ENCODE data around the gene TRIM71. TPM values are rescaled to one million over a fixed set of nuclear protein-coding genes. Genes with fewer than 3 reads are reported as not detected.

TRIM71 gene
- total RNA-seq, 1 donor from 2014 or later = 17.2 TPM

GRCh38 chr3:32886296-32886695, 68.5 kb downstream of the TRIM71 start:
- no peak overlapping the region for H3K4me3 Mint-ChIP-seq (ENCODE audit: unreplicated experiment)
- Histone ChIP-seq H3K4me1 (ENCODE audit: insufficient read depth, low read length) (no peaks in the 10 kb centered on the region), H3K9me3 (ENCODE audit: insufficient read depth, low read depth, low read length) (no peaks in the 10 kb centered on the region), H3K79me2 (ENCODE audit: insufficient read depth, low read length) (no peaks in the 10 kb centered on the region), H3K27me3 (ENCODE audit: insufficient read depth, low read length) (no peaks in the 10 kb centered on the region), H2AFZ (ENCODE audit: low read depth, low read length) (no peak overlapping the region), H3K4me3 (ENCODE audit: insufficient read depth, low read depth, low read length) (no peak overlapping the region), H3K4me2 (ENCODE audit: low read length) (no peak overlapping the region), H4K20me1 (ENCODE audit: insufficient read depth, low read length) (no peaks in the 10 kb centered on the region), H3K36me3 (ENCODE audit: insufficient read depth, low read length) (no peaks in the 10 kb centered on the region), H3K9ac (ENCODE audit: low read length) (no peak overlapping the region), H3K27ac (ENCODE audit: low read depth, low read length) (no peak overlapping the region)
- no peaks in the 10 kb centered on the region for H3K27me3 Mint-ChIP-seq (ENCODE audit: low read depth, unreplicated experiment)
- DNase-seq (ENCODE audit: low read depth) = no peak
- no peak for FAIRE-seq
- H3K4me1 Mint-ChIP-seq (ENCODE audit: low read depth, unreplicated experiment) = peaks cover 20% of the 10 kb centered on the region
- no peak for TF ChIP-seq EZH2 (IDR thresholded peaks at IDR 0.05; ENCODE audit: insufficient read depth, low read length)
- TF ChIP-seq CTCF (IDR thresholded peaks at IDR 0.05; ENCODE audit: insufficient read depth, low read depth, low read length) = no peak
- H3K9me3 Mint-ChIP-seq (ENCODE audit: unreplicated experiment) = no peaks in the 10 kb centered on the region
- H3K27ac Mint-ChIP-seq (ENCODE audit: unreplicated experiment) = no peak overlapping the region
- peaks cover 27% of the 10 kb centered on the region for H3K36me3 Mint-ChIP-seq (ENCODE audit: low read depth, unreplicated experiment)

GRCh38 chr3:32886911-32887310, 69.1 kb downstream of the TRIM71 start:
- no peak overlapping the region for H2AFZ ChIP-seq (ENCODE audit: low read depth, low read length)
- no peaks in the 10 kb centered on the region for H4K20me1 ChIP-seq (ENCODE audit: insufficient read depth, low read length)
- no peaks in the 10 kb centered on the region for H3K9me3 ChIP-seq (ENCODE audit: insufficient read depth, low read depth, low read length)
- H3K27me3 ChIP-seq (ENCODE audit: insufficient read depth, low read length) = no peaks in the 10 kb centered on the region
- no peak for TF ChIP-seq CTCF (IDR thresholded peaks at IDR 0.05; ENCODE audit: insufficient read depth, low read depth, low read length)
- no peak for TF ChIP-seq EZH2 (IDR thresholded peaks at IDR 0.05; ENCODE audit: insufficient read depth, low read length)
- H3K4me1 Mint-ChIP-seq (ENCODE audit: low read depth, unreplicated experiment) = peaks cover 20% of the 10 kb centered on the region
- no peaks in the 10 kb centered on the region for H3K9me3 Mint-ChIP-seq (ENCODE audit: unreplicated experiment)
- DNase-seq (ENCODE audit: low read depth) = no peak
- H3K4me2 ChIP-seq (ENCODE audit: low read length) = no peak overlapping the region
- FAIRE-seq = no peak
- no peak overlapping the region for H3K4me3 ChIP-seq (ENCODE audit: insufficient read depth, low read depth, low read length)
- H3K79me2 ChIP-seq (ENCODE audit: insufficient read depth, low read length) = no peaks in the 10 kb centered on the region
- H3K36me3 Mint-ChIP-seq (ENCODE audit: low read depth, unreplicated experiment) = peaks cover 32% of the 10 kb centered on the region
- no peaks in the 10 kb centered on the region for H3K27me3 Mint-ChIP-seq (ENCODE audit: low read depth, unreplicated experiment)
- H3K4me3 Mint-ChIP-seq (ENCODE audit: unreplicated experiment) = no peak overlapping the region
- H3K4me1 ChIP-seq (ENCODE audit: insufficient read depth, low read length) = no peaks in the 10 kb centered on the region
- H3K36me3 ChIP-seq (ENCODE audit: insufficient read depth, low read length) = no peaks in the 10 kb centered on the region
- no peak overlapping the region for H3K27ac Mint-ChIP-seq (ENCODE audit: unreplicated experiment)
- H3K27ac ChIP-seq (ENCODE audit: low read depth, low read length) = no peak overlapping the region
- no peak overlapping the region for H3K9ac ChIP-seq (ENCODE audit: low read length)

GRCh38 chr3:32888739-32889138, 70.9 kb downstream of the TRIM71 start:
- Histone ChIP-seq H3K9ac (ENCODE audit: low read length) (no peak overlapping the region), H3K4me3 (ENCODE audit: insufficient read depth, low read depth, low read length) (no peak overlapping the region), H2AFZ (ENCODE audit: low read depth, low read length) (no peak overlapping the region), H4K20me1 (ENCODE audit: insufficient read depth, low read length) (no peaks in the 10 kb centered on the region), H3K9me3 (ENCODE audit: insufficient read depth, low read depth, low read length) (no peaks in the 10 kb centered on the region), H3K4me2 (ENCODE audit: low read length) (no peak overlapping the region), H3K79me2 (ENCODE audit: insufficient read depth, low read length) (no peaks in the 10 kb centered on the region), H3K27me3 (ENCODE audit: insufficient read depth, low read length) (peaks cover 11% of the 10 kb centered on the region), H3K36me3 (ENCODE audit: insufficient read depth, low read length) (no peaks in the 10 kb centered on the region), H3K27ac (ENCODE audit: low read depth, low read length) (no peak overlapping the region), H3K4me1 (ENCODE audit: insufficient read depth, low read length) (no peaks in the 10 kb centered on the region)
- peaks cover 37% of the 10 kb centered on the region for H3K36me3 Mint-ChIP-seq (ENCODE audit: low read depth, unreplicated experiment)
- H3K9me3 Mint-ChIP-seq (ENCODE audit: unreplicated experiment) = no peaks in the 10 kb centered on the region
- FAIRE-seq = no peak
- no peak for TF ChIP-seq CTCF (IDR thresholded peaks at IDR 0.05; ENCODE audit: insufficient read depth, low read depth, low read length)
- H3K27ac Mint-ChIP-seq (ENCODE audit: unreplicated experiment) = no peak overlapping the region
- no peak overlapping the region for H3K4me3 Mint-ChIP-seq (ENCODE audit: unreplicated experiment)
- peaks cover 20% of the 10 kb centered on the region for H3K4me1 Mint-ChIP-seq (ENCODE audit: low read depth, unreplicated experiment)
- H3K27me3 Mint-ChIP-seq (ENCODE audit: low read depth, unreplicated experiment) = no peaks in the 10 kb centered on the region
- no peak for DNase-seq (ENCODE audit: low read depth)

Measured in astrocyte (in vitro differentiated cells and primary cell).